ENCODE measurements around the gene MYB.

DNA sequence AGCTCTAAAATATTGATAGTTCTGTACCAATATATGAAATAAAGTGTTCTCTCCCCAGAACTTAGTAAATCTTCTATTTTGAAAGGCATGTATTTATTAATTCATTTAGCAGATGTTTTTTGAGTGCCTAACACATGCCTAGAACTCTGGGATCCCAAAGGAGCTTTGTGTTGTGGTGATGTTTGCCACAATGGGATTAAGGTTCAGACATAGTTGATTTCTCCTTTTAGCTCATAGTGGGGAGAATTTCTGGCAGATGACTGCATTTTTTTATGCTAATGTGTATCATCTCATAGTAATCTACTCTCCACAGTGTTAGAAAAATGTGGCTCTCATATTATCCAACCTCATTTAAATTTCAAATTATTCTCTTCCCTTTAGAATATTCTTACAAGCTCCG is 21.7 kb downstream of the MYB start:
- TF ChIP-seq, protein P1, sequence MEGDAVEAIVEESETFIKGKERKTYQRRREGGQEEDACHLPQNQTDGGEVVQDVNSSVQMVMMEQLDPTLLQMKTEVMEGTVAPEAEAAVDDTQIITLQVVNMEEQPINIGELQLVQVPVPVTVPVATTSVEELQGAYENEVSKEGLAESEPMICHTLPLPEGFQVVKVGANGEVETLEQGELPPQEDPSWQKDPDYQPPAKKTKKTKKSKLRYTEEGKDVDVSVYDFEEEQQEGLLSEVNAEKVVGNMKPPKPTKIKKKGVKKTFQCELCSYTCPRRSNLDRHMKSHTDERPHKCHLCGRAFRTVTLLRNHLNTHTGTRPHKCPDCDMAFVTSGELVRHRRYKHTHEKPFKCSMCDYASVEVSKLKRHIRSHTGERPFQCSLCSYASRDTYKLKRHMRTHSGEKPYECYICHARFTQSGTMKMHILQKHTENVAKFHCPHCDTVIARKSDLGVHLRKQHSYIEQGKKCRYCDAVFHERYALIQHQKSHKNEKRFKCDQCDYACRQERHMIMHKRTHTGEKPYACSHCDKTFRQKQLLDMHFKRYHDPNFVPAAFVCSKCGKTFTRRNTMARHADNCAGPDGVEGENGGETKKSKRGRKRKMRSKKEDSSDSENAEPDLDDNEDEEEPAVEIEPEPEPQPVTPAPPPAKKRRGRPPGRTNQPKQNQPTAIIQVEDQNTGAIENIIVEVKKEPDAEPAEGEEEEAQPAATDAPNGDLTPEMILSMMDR (IDR thresholded peaks at IDR 0.05) = no peak
- no peak for TF ChIP-seq ZFX (IDR thresholded peaks at IDR 0.05; ENCODE audit: borderline replicate concordance)
